Measurements from ENCODE around the gene PRDX5.

Gene PRDX5

GRCh38 chr11:64367931-64368672, 50.2 kb downstream of the PRDX5 start:
- no peak for DNase-seq

GRCh38 chr11:64368673-64369074, 50.8 kb downstream of the PRDX5 start:
- DNase-seq, result no peak

- no peak for DNase-seq
Measured at GRCh38 chr11:64369440-64370421, 51.8 kb downstream of the PRDX5 start.

- no peak for DNase-seq
Measured at GRCh38 chr11:64371201-64371600, 53.3 kb downstream of the PRDX5 start.

All from hematopoietic multipotent progenitor cell treated with erythropoietin and hydrocortisone succinate and interleukin-3 and kit ligand, for 4 days (in vitro differentiated cells).